GM23248 (cell line): Measurements from ENCODE around the gene AMN1.

Source experiments
- EZH2 ChIP-seq: fragments of 200-600 bp; sonication (generic); IDR thresholded peaks from 2 replicates; pipeline ENCODE4 v1.6.1; 2018; ENCODE audit warnings: antibody characterized with exemption, mild to moderate bottlenecking; ENCODE audit not compliant: insufficient read depth, poor library complexity, severe bottlenecking
- EZH2phosphoT487 ChIP-seq: fragments of 200-600 bp; sonication (generic); IDR thresholded peaks from 2 replicates; pipeline ENCODE4 v1.6.1; 2018; ENCODE audit warnings: antibody characterized with exemption, moderate library complexity, mild to moderate bottlenecking, low read depth; ENCODE audit not compliant: insufficient read depth

GRCh38 chr12:31663576-31663975 lies 65.2 kb downstream of the AMN1 start:
- TF ChIP-seq EZH2 (no peak), EZH2phosphoT487 (no peak)
